ENCODE results near the gene PLEKHA5. TPM values are rescaled to one million over a fixed set of nuclear protein-coding genes. Genes with fewer than 3 reads are reported as not detected.
"Not testable (repeated sequence)": the region's sequence is repeated elsewhere in the genome, so short reads cannot be mapped to it uniquely, and the experiment has no call there.

The PLEKHA5 gene
- total RNA-seq (10 to 100 TPM; 15.6 to 15.9 TPM), polyA plus RNA-seq (10 to 100 TPM in 1 of 2 donors, under 1 TPM in 1; 0.43 to 10.9 TPM)

GRCh38 chr12:19129486-19130223 lies at the start of gene PLEKHA5:
PLEKHA5 (plus strand) TSS chr12:19129733; CDS start chr12:19129800, 67 bp downstream.
- H3K9me3 ChIP-seq (ENCODE audit: control insufficient read depth in 1 of 2, low read length in 2 of 2) = no peaks in the 10 kb centered on the region
- Mint-ChIP-seq H3K4me3 (peak within 1 kb of the TSS; percentile 86 to 93 (median 91)), H3K27ac (peak within 1 kb of the TSS; percentile 74 to 90 (median 88)), H3K27me3 (peaks cover 0 to 7% of the 10 kb centered on the region in 2 donors), H3K4me1 (peaks cover 10 to 27% (median 19%) of the 10 kb centered on the region in 4 donors), H3K36me3 (peaks cover 2 to 15% of the 10 kb centered on the region in 2 donors), H3K9me3 (peaks cover 0 to 16% (median 6%) of the 10 kb centered on the region in 8 donors)
- peaks cover 14% of the 10 kb centered on the region for H3K4me1 ChIP-seq (ENCODE audit: insufficient read depth, low read length)
- no peaks in the 10 kb centered on the region for H3K27me3 ChIP-seq (ENCODE audit: insufficient read depth, low read length)
- H3K36me3 ChIP-seq (ENCODE audit: insufficient read depth, low read length) = no peaks in the 10 kb centered on the region
- CTCF ChIA-PET (ENCODE audit: partially characterized antibody) = interaction anchor here (0.7 to 2.4 kb wide), 2 partner anchors 52 to 57 kb away, joined by 3 to 7 read pairs; no protein-coding TSS in a partner anchor
- POLR2A ChIA-PET (ENCODE audit: partially characterized antibody) = interaction anchor here (1.5 kb wide), 1 partner anchor 144 kb away, joined by 7 read pairs; no protein-coding TSS in a partner anchor
- H3K27ac ChIP-seq (ENCODE audit: low read depth, low read length) = peak within 1 kb of the TSS; percentile 38
- DNase-seq = peak; percentile 29 to 53 (median 38)
- intact Hi-C loops (cut with micrococcal nuclease) = loop anchor here (2.0 to 5.0 kb wide), 3 partner anchors 57 to 308 kb away; partner anchors contain the start of gene AEBP2
- H3K4me3 ChIP-seq (ENCODE audit: low read length in 2 of 2) = peak within 1 kb of the TSS; percentile 55 to 74

- Histone ChIP-seq H3K4me1 (ENCODE audit: insufficient read depth, low read length) (no peaks in the 10 kb centered on the region), H3K36me3 (ENCODE audit: insufficient read depth, low read length) (no peaks in the 10 kb centered on the region), H3K9me3 (ENCODE audit: control insufficient read depth in 1 of 2, low read length in 2 of 2) (no peaks in the 10 kb centered on the region), H3K27ac (ENCODE audit: low read depth, low read length) (no peak overlapping the region), H3K27me3 (ENCODE audit: insufficient read depth, low read length) (no peaks in the 10 kb centered on the region), H3K4me3 (ENCODE audit: low read length in 2 of 2) (no peak overlapping the region)
- Mint-ChIP-seq H3K9me3 (peaks cover 0 to 6% (median 0%) of the 10 kb centered on the region in 8 donors), H3K36me3 (no peaks in the 10 kb centered on the region), H3K4me1 (peaks cover 0 to 14% (median 4%) of the 10 kb centered on the region in 4 donors), H3K27ac (no peak overlapping the region), H3K4me3 (no peak overlapping the region), H3K27me3 (no peaks in the 10 kb centered on the region)
- ChIA-PET POLR2A (ENCODE audit: partially characterized antibody) (no interaction called here), CTCF (ENCODE audit: partially characterized antibody) (no interaction called here)
- intact Hi-C loops (cut with micrococcal nuclease) = no loop called here
- no peak for DNase-seq
Measured at GRCh38 chr12:19080918-19081317, 48.6 kb upstream of the PLEKHA5 start.

GRCh38 chr12:19082365-19082911 lies 47.1 kb upstream of the PLEKHA5 start:
- no peak overlapping the region for H3K4me3 ChIP-seq (ENCODE audit: low read length in 2 of 2)
- H3K4me1 ChIP-seq (ENCODE audit: insufficient read depth, low read length) = no peaks in the 10 kb centered on the region
- H3K36me3 ChIP-seq (ENCODE audit: insufficient read depth, low read length) = no peaks in the 10 kb centered on the region
- Mint-ChIP-seq H3K4me1 (peaks cover 0 to 14% (median 4%) of the 10 kb centered on the region in 4 donors), H3K4me3 (peak overlapping the region in 4 of 8 donors; percentile 9 to 54 (median 30)), H3K27ac (peak overlapping the region in 1 of 7 donors; percentile 3), H3K27me3 (no peaks in the 10 kb centered on the region), H3K9me3 (peaks cover 0 to 6% (median 0%) of the 10 kb centered on the region in 8 donors), H3K36me3 (no peaks in the 10 kb centered on the region)
- DNase-seq = no peak
- POLR2A ChIA-PET (ENCODE audit: partially characterized antibody) = no interaction called here
- CTCF ChIA-PET (ENCODE audit: partially characterized antibody) = no interaction called here
- H3K27ac ChIP-seq (ENCODE audit: low read depth, low read length) = no peak overlapping the region
- H3K27me3 ChIP-seq (ENCODE audit: insufficient read depth, low read length) = no peaks in the 10 kb centered on the region
- H3K9me3 ChIP-seq (ENCODE audit: control insufficient read depth in 1 of 2, low read length in 2 of 2) = no peaks in the 10 kb centered on the region
- intact Hi-C loops (cut with micrococcal nuclease) = no loop called here

GRCh38 chr12:19084547-19084946 lies 45.0 kb upstream of the PLEKHA5 start:
- H3K4me3 ChIP-seq (ENCODE audit: low read length in 2 of 2) = no peak overlapping the region
- Mint-ChIP-seq H3K4me3 (no peak overlapping the region), H3K9me3 (peaks cover 0 to 8% (median 0%) of the 10 kb centered on the region in 8 donors), H3K27ac (no peak overlapping the region), H3K36me3 (no peaks in the 10 kb centered on the region), H3K27me3 (peaks cover 0 to 1% of the 10 kb centered on the region in 2 donors), H3K4me1 (peaks cover 0 to 14% (median 4%) of the 10 kb centered on the region in 4 donors)
- H3K27ac ChIP-seq (ENCODE audit: low read depth, low read length) = no peak overlapping the region
- H3K36me3 ChIP-seq (ENCODE audit: insufficient read depth, low read length) = no peaks in the 10 kb centered on the region
- no peak for DNase-seq
- ChIA-PET POLR2A (ENCODE audit: partially characterized antibody) (no interaction called here), CTCF (ENCODE audit: partially characterized antibody) (no interaction called here)
- no peaks in the 10 kb centered on the region for H3K27me3 ChIP-seq (ENCODE audit: insufficient read depth, low read length)
- H3K4me1 ChIP-seq (ENCODE audit: insufficient read depth, low read length) = no peaks in the 10 kb centered on the region
- intact Hi-C loops (cut with micrococcal nuclease) = no loop called here
- no peaks in the 10 kb centered on the region for H3K9me3 ChIP-seq (ENCODE audit: control insufficient read depth in 1 of 2, low read length in 2 of 2)

- no peak for DNase-seq
- Mint-ChIP-seq H3K27ac (no peak overlapping the region), H3K4me3 (no peak overlapping the region), H3K9me3 (peaks cover 0 to 8% (median 0%) of the 10 kb centered on the region in 8 donors), H3K4me1 (peaks cover 0 to 14% (median 4%) of the 10 kb centered on the region in 4 donors), H3K27me3 (peaks cover 0 to 1% of the 10 kb centered on the region in 2 donors), H3K36me3 (no peaks in the 10 kb centered on the region)
- H3K9me3 ChIP-seq (ENCODE audit: control insufficient read depth in 1 of 2, low read length in 2 of 2) = no peaks in the 10 kb centered on the region
- CTCF ChIA-PET (ENCODE audit: partially characterized antibody) = no interaction called here
- no peaks in the 10 kb centered on the region for H3K4me1 ChIP-seq (ENCODE audit: insufficient read depth, low read length)
- no peaks in the 10 kb centered on the region for H3K27me3 ChIP-seq (ENCODE audit: insufficient read depth, low read length)
- intact Hi-C loops (cut with micrococcal nuclease) = no loop called here
- H3K36me3 ChIP-seq (ENCODE audit: insufficient read depth, low read length) = no peaks in the 10 kb centered on the region
- H3K27ac ChIP-seq (ENCODE audit: low read depth, low read length) = no peak overlapping the region
- POLR2A ChIA-PET (ENCODE audit: partially characterized antibody) = no interaction called here
- no peak overlapping the region for H3K4me3 ChIP-seq (ENCODE audit: low read length in 2 of 2)
Measured at GRCh38 chr12:19085090-19085489, 44.4 kb upstream of the PLEKHA5 start.

- intact Hi-C loops (cut with micrococcal nuclease) = no loop called here
- no peak overlapping the region for H3K27ac Mint-ChIP-seq
- H3K4me1 Mint-ChIP-seq = no peaks in the 10 kb centered on the region
- Histone ChIP-seq H3K27ac (ENCODE audit: low read depth, low read length) (no peak overlapping the region), H3K9me3 (ENCODE audit: control insufficient read depth in 1 of 2, low read length in 2 of 2) (no peaks in the 10 kb centered on the region), H3K4me1 (ENCODE audit: insufficient read depth, low read length) (no peaks in the 10 kb centered on the region), H3K27me3 (ENCODE audit: insufficient read depth, low read length) (no peaks in the 10 kb centered on the region), H3K36me3 (ENCODE audit: insufficient read depth, low read length) (no peaks in the 10 kb centered on the region), H3K4me3 (ENCODE audit: low read length in 2 of 2) (no peak overlapping the region)
- no peak for DNase-seq
- ChIA-PET CTCF (ENCODE audit: partially characterized antibody) (no interaction called here), POLR2A (ENCODE audit: partially characterized antibody) (no interaction called here)
- peaks cover 1 to 3% of the 10 kb centered on the region in 2 donors for H3K27me3 Mint-ChIP-seq
- H3K36me3 Mint-ChIP-seq = no peaks in the 10 kb centered on the region
- peaks cover 0 to 8% (median 0%) of the 10 kb centered on the region in 8 donors for H3K9me3 Mint-ChIP-seq
- no peak overlapping the region for H3K4me3 Mint-ChIP-seq
Measured at GRCh38 chr12:19088606-19089005, 40.9 kb upstream of the PLEKHA5 start.

GRCh38 chr12:19092482-19092881 lies 37.1 kb upstream of the PLEKHA5 start:
- H3K9me3 Mint-ChIP-seq; H3K4me3 ChIP-seq (ENCODE audit: low read length in 2 of 2); H3K27me3 ChIP-seq (ENCODE audit: insufficient read depth, low read length); H3K27ac Mint-ChIP-seq; H3K27me3 Mint-ChIP-seq; POLR2A ChIA-PET (ENCODE audit: partially characterized antibody); H3K4me1 Mint-ChIP-seq; H3K4me1 ChIP-seq (ENCODE audit: insufficient read depth, low read length); DNase-seq; H3K4me3 Mint-ChIP-seq; intact Hi-C loops (cut with micrococcal nuclease); CTCF ChIA-PET (ENCODE audit: partially characterized antibody); H3K9me3 ChIP-seq (ENCODE audit: control insufficient read depth in 1 of 2, low read length in 2 of 2); H3K36me3 Mint-ChIP-seq; H3K36me3 ChIP-seq (ENCODE audit: insufficient read depth, low read length); H3K27ac ChIP-seq (ENCODE audit: low read depth, low read length): not testable (repeated sequence)

All from CD4-positive, alpha-beta memory T cell (primary cell).